Right lobe of liver (tissue), 6 donors: ENCODE measurements around the gene AIP. TPM values are rescaled to one million over a fixed set of nuclear protein-coding genes. Genes with fewer than 3 reads are reported as not detected.
"Not testable (repeated sequence)": the region's sequence is repeated elsewhere in the genome, so short reads cannot be mapped to it uniquely, and the experiment has no call there.

Source experiments
- ATAC-seq, 4 donors: fragments of 200-7000 bp; cut with Tn5 transposase; one replicate each; pipeline ENCODE4 v1.9.1; 2020; ENCODE audit warnings: mild to moderate bottlenecking in 4 of 4, moderate library complexity in 4 of 4
- DNase-seq, 3 donors: peaks; one replicate each; pipeline ENCODE4 v3.0.0-alpha.2; 2020
- H3K27ac ChIP-seq, 3 donors: fragments of 200-600 bp; one replicate each; pipeline ENCODE4 v1.8.0; 2022
- H3K27me3 ChIP-seq, 2 donors: fragments of 200-600 bp; one replicate each; pipeline ENCODE4 v1.8.0; 2022
- H3K36me3 ChIP-seq, 4 donors: fragments of 200-600 bp; sonication (generic) in 1 of 4; one replicate each; pipeline versions ENCODE4 v1.5.1 to v1.8.0; 2017 to 2022; ENCODE audit warnings: control low read depth in 1 of 4
- H3K4me1 ChIP-seq, 4 donors: fragments of 200-600 bp; sonication (generic) in 1 of 4; one replicate each; pipeline versions ENCODE4 v1.5.1 to v1.8.0; 2017 to 2022; ENCODE audit warnings: control low read depth in 1 of 4
- H3K4me3 ChIP-seq, 3 donors: fragments of 200-600 bp; one replicate each; pipeline ENCODE4 v1.8.0; 2022
- H3K9me3 ChIP-seq, 4 donors: fragments of 200-600 bp; sonication (generic) in 1 of 4; one replicate each; pipeline versions ENCODE4 v1.5.1 to v1.8.0; 2017 to 2022; ENCODE audit warnings: control low read depth in 1 of 4
- CTCF ChIP-seq, 4 donors: fragments of 200-600 bp in 3 of 4; fragments of 450-650 bp in 1 of 4; IDR thresholded peaks; one replicate each; pipeline versions ENCODE4 v1.5.1 to v1.8.0; 2016 to 2022; ENCODE audit warnings: antibody characterized with exemption in 4 of 4, mild to moderate bottlenecking in 2 of 4
- POLR2A ChIP-seq: fragments of 450-650 bp; IDR thresholded peaks from one replicate; pipeline ENCODE4 v1.6.1; 2017; ENCODE audit warnings: antibody characterized with exemption, mild to moderate bottlenecking
- WGBS: methylation state at CpG from one replicate; pipeline ENCODE4 v1.1.6; 2018; ENCODE audit warnings: low coverage, low lambda C conversion rate; ENCODE audit not compliant: insufficient coverage; ENCODE audit errors: missing lambda C conversion rate; 5-methylcytosine and 5-hydroxymethylcytosine counted together
- intact Hi-C, 2 donors: fragments of 100-400 bp; cut with DNase I; formaldehyde crosslinking; loops; one replicate each; pipeline versions ENCODE4 v1.11.2 to v1.14.1; 2022
- total RNA-seq, 6 experiments: library from RNA; depleted of rRNA in 2 of 6; stranded (reverse); fragments of >200 nt in 2 of 6; fragmentation: NEBNext Ultra II Directional in 3 of 6; extraction: Animal tissue kit (Norgen Biotek cat#: 25700) in 3 of 6; gene quantifications; one replicate each; pipeline versions ENCODE4 v1.1.0 to v1.2.4, GENCODE V29; 2016 to 2023
- donor health status: DM: no; HTN: yes; CAD: no.
- donor health status: DM: no; HTN: no; CAD: no.
- donor health status: DM: no; HTN: no; CAD: no.
- donor health status: DM: no; HTN: yes; CAD: no.
- donor health status: DM: no; HTN: yes; CAD: no.

AIP gene
- total RNA-seq, 6 experiments from 2014 or later, result 20.8 to 33.9 (median 25.7) TPM

GRCh38 chr11:67472882-67473281 lies 9.9 kb upstream of the AIP start:
- peaks cover 0 to 24% (median under 1%) of the 10 kb centered on the region in 4 donors for H3K4me1 ChIP-seq
- intact Hi-C loops, result no loop called here
- H3K36me3 ChIP-seq, result no peaks in the 10 kb centered on the region
- H3K9me3 ChIP-seq, result no peaks in the 10 kb centered on the region
- ATAC-seq (no peak), DNase-seq (peak in 1 of 3 donors; percentile 21)
- H3K27ac ChIP-seq, result no peak overlapping the region
- WGBS, result 29% methylated on average over 4 of the region's 7 CpGs
- TF ChIP-seq POLR2A (no peak), CTCF (IDR thresholded peaks at IDR 0.05) (no peak)
- H3K27me3 ChIP-seq, result no peaks in the 10 kb centered on the region
- no peak overlapping the region for H3K4me3 ChIP-seq

DNA sequence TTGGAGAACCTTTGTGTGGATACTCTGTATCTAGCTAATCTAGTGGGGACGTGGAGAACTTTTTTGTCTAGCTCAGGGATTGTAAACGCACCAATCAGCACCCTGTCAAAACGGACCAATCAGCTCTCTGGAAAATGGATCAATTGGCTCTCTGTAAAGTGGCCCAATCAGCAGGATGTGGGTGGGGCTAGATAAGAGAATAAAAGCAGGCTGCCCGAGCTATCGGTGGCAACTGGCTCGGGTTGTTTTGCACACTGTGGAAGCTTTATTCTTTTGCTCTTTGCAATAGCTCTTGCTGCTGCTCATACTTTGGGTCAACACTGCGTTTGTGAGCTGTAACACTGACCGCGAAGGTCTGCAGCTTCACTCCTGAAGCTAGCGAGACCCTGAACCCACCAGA lies 6.1 kb upstream of the AIP start:
- H3K4me3 ChIP-seq, DNase-seq, H3K9me3 ChIP-seq, H3K36me3 ChIP-seq, H3K27me3 ChIP-seq, intact Hi-C loops, ATAC-seq, H3K27ac ChIP-seq: not testable (repeated sequence)
- H3K4me1 ChIP-seq, result peaks cover 0 to 11% (median 0%) of the 10 kb centered on the region in 4 donors
- 76% methylated on average over 9 of the region's 10 CpGs for WGBS

DNA sequence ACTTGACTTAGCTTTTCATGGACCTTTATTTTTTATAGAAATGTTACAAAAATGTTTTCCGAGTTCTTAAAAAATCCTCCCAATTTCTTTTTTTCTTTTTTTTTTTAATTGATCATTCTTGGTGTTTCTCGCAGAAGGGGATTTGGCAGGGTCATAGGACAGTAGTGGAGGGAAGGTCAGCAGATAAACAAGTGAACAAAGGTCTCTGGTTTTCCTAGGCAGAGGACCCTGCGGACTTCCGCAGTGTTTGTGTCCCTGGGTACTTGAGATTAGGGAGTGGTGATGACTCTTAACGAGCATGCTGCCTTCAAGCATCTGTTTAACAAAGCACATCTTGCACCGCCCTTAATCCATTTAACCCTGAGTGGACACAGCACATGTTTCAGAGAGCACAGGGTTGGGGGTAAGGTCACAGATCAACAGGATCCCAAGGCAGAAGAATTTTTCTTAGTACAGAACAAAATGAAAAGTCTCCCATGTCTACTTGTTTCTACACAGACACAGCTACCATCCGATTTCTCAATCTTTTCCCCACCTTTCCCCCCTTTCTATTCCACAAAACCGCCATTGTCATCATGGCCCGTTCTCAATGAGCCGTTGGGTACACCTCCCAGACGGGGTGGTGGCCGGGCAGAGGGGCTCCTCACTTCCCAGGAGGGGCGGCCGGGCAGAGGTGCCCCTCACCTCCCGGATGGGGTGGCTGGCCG lies 5.3 kb upstream of the AIP start:
- ATAC-seq, H3K36me3 ChIP-seq, DNase-seq, H3K27ac ChIP-seq, intact Hi-C loops, H3K4me3 ChIP-seq, H3K9me3 ChIP-seq, H3K27me3 ChIP-seq: not testable (repeated sequence)
- WGBS, result 76% methylated on average over 14 of the region's 16 CpGs
- peaks cover 0 to 14% (median 0%) of the 10 kb centered on the region in 4 donors for H3K4me1 ChIP-seq

- 41% methylated on average over 18 of the region's 19 CpGs for WGBS
- no peaks in the 10 kb centered on the region for H3K27me3 ChIP-seq
- TF ChIP-seq POLR2A, result no peak
- no peak for DNase-seq
- intact Hi-C loops, result no loop called here
- peak in 2 of 4 donors; percentile 27 to 31 for ATAC-seq
- peaks cover 0 to 15% (median 5%) of the 10 kb centered on the region in 4 donors for H3K4me1 ChIP-seq
- peak overlapping the region; percentile 54 to 66 (median 61) for H3K4me3 ChIP-seq
- peak overlapping the region; percentile 58 to 78 (median 68) for H3K27ac ChIP-seq
- no peaks in the 10 kb centered on the region for H3K9me3 ChIP-seq
- H3K36me3 ChIP-seq, result no peaks in the 10 kb centered on the region
Measured at GRCh38 chr11:67482275-67482826, 475 bp upstream of the AIP start.

- no peak overlapping the region for H3K27ac ChIP-seq
- DNase-seq (no peak), ATAC-seq (no peak)
- no peaks in the 10 kb centered on the region for H3K27me3 ChIP-seq
- H3K4me3 ChIP-seq, result peak overlapping the region in 2 of 3 donors; percentile 61 to 66
- TF ChIP-seq POLR2A (no peak), CTCF (IDR thresholded peaks at IDR 0.05) (no peak)
- intact Hi-C loops, result no loop called here
- H3K36me3 ChIP-seq, result peaks cover 0 to 6% (median 0%) of the 10 kb centered on the region in 4 donors
- H3K4me1 ChIP-seq, result peaks cover 0 to 15% (median 5%) of the 10 kb centered on the region in 4 donors
- H3K9me3 ChIP-seq, result no peaks in the 10 kb centered on the region
- 87% methylated on average over 14 of the region's 16 CpGs for WGBS
Measured at GRCh38 chr11:67483831-67484665, 1.2 kb downstream of the AIP start.
